ENCODE data around the gene RB1.

The RB1 gene

DNA sequence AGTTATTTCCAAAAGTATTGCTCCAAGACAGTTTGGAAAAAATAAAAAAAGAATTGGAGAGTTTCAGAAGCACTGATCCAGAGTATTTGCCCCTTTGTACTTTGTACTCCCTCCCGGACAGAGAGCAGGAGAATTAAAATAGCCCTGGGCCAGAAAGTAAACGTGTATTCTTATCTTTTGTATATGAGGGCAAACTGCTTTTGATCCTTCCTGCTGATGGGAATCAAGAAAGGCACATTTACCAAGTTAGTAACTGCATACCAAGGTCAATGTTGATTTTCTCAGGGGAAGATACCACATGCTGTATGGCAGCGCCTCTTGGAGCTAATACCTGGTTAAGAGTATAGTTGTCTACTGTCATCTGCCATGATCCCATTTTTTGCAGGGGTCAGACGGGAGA is 10.9 kb upstream of the RB1 start:
- no peak for TF ChIP-seq FOXP2 (optimal IDR thresholded peaks at IDR 0.05; ENCODE audit: borderline replicate concordance, extremely low read depth, extremely low read length, insufficient read depth)
- no peak for TF ChIP-seq POLR2AphosphoS5 (IDR thresholded peaks at IDR 0.05; ENCODE audit: low read depth, low read length)
- TF ChIP-seq SIN3A (IDR thresholded peaks at IDR 0.05; ENCODE audit: borderline replicate concordance, insufficient read depth, low read length): no peak
- TF ChIP-seq TAF1 (IDR thresholded peaks at IDR 0.05; ENCODE audit: borderline replicate concordance, insufficient read depth, low read length): no peak
- TF ChIP-seq REST (IDR thresholded peaks at IDR 0.05; ENCODE audit: insufficient read depth in 1 of 2, low read depth in 2 of 2, low read length in 2 of 2): no peak

DNA sequence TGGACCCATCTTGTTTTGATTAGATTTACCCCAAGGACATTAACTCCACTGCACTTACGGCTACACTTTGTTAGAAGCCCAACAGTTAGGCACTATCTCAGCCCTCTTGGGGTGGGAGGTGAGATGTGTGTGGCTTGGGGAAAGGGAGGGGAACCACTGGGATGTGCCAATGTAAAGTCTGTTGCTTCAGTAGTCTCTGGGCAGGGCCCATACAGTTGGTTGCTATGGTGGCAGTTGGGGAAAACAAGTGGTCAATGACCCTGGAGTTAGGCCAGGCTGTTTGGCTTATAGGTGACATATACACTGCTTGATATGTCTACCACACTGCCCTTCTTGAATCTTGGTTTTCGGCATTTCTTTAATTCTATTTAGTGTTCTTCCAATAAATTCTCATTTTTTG is 8.9 kb upstream of the RB1 start:
- TF ChIP-seq SIN3A (IDR thresholded peaks at IDR 0.05; ENCODE audit: borderline replicate concordance, insufficient read depth, low read length) (no peak), REST (IDR thresholded peaks at IDR 0.05; ENCODE audit: insufficient read depth in 1 of 2, low read depth in 2 of 2, low read length in 2 of 2) (no peak), FOXP2 (optimal IDR thresholded peaks at IDR 0.05; ENCODE audit: borderline replicate concordance, extremely low read depth, extremely low read length, insufficient read depth) (no peak), TAF1 (IDR thresholded peaks at IDR 0.05; ENCODE audit: borderline replicate concordance, insufficient read depth, low read length) (no peak), POLR2AphosphoS5 (IDR thresholded peaks at IDR 0.05; ENCODE audit: low read depth, low read length) (no peak)

DNA sequence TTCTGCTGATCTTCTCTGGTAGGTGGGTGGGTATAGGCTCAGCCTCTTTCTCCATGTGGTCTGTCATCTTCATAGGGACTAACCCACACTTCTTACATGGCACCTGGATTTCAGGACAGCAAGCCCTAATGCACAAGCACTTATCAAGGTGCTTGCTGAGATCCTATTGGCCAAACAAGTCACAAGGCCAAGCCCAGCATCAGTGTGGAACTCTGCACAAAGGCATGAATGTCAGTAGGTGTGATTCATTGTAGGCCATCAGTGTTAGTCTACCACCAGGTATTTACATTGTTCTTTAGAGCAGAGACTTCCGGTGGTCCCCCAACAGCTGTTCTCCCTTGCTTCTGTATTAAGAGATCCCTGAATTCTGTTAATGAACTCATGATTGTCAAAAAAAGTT is 8.3 kb upstream of the RB1 start:
- TF ChIP-seq POLR2AphosphoS5 (IDR thresholded peaks at IDR 0.05; ENCODE audit: low read depth, low read length): no peak
- no peak for TF ChIP-seq SIN3A (IDR thresholded peaks at IDR 0.05; ENCODE audit: borderline replicate concordance, insufficient read depth, low read length)
- TF ChIP-seq TAF1 (IDR thresholded peaks at IDR 0.05; ENCODE audit: borderline replicate concordance, insufficient read depth, low read length): no peak
- no peak for TF ChIP-seq FOXP2 (optimal IDR thresholded peaks at IDR 0.05; ENCODE audit: borderline replicate concordance, extremely low read depth, extremely low read length, insufficient read depth)
- TF ChIP-seq REST (IDR thresholded peaks at IDR 0.05; ENCODE audit: insufficient read depth in 1 of 2, low read depth in 2 of 2, low read length in 2 of 2): no peak

GRCh38 chr13:48296528-48296927 is 7.0 kb upstream of the RB1 start:
- TF ChIP-seq POLR2AphosphoS5 (IDR thresholded peaks at IDR 0.05; ENCODE audit: low read depth, low read length) (no peak), SIN3A (IDR thresholded peaks at IDR 0.05; ENCODE audit: borderline replicate concordance, insufficient read depth, low read length) (no peak), FOXP2 (optimal IDR thresholded peaks at IDR 0.05; ENCODE audit: borderline replicate concordance, extremely low read depth, extremely low read length, insufficient read depth) (no peak), REST (IDR thresholded peaks at IDR 0.05; ENCODE audit: insufficient read depth in 1 of 2, low read depth in 2 of 2, low read length in 2 of 2) (no peak), TAF1 (IDR thresholded peaks at IDR 0.05; ENCODE audit: borderline replicate concordance, insufficient read depth, low read length) (no peak)

All from PFSK-1 (cell line).